ENCODE data around the gene NTM.

DNA sequence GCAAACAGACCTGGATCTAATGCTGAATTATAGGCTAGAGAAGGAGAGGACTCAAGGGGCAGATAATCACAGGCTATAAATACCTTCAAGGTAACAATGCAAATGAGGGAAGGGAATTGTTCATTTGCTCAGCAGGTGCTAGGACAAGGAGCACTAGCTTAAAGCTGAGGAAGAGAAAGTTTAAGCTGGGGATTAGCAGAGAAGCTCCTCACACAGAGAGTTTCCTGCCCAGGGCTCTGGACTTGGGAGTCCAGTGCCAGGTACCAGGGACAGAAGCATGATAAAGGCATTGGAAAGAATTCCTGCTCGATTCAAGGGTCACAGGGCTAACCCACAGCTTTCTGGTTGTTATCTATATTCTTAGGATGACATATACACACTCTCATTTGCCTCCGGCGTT lies 509.9 kb downstream of the NTM start:
- TF ChIP-seq, protein P1, sequence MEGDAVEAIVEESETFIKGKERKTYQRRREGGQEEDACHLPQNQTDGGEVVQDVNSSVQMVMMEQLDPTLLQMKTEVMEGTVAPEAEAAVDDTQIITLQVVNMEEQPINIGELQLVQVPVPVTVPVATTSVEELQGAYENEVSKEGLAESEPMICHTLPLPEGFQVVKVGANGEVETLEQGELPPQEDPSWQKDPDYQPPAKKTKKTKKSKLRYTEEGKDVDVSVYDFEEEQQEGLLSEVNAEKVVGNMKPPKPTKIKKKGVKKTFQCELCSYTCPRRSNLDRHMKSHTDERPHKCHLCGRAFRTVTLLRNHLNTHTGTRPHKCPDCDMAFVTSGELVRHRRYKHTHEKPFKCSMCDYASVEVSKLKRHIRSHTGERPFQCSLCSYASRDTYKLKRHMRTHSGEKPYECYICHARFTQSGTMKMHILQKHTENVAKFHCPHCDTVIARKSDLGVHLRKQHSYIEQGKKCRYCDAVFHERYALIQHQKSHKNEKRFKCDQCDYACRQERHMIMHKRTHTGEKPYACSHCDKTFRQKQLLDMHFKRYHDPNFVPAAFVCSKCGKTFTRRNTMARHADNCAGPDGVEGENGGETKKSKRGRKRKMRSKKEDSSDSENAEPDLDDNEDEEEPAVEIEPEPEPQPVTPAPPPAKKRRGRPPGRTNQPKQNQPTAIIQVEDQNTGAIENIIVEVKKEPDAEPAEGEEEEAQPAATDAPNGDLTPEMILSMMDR (IDR thresholded peaks at IDR 0.05): no peak
- no peak for TF ChIP-seq EP300 (IDR thresholded peaks at IDR 0.05)
